ENCODE measurements around the gene TTC1.
A peak's percentile ranks its signal among the peaks of the same experiment; 100 is the strongest.
"Not testable (repeated sequence)": the region's sequence is repeated elsewhere in the genome, so short reads cannot be mapped to it uniquely, and the experiment has no call there.

TTC1 gene

GRCh38 chr5:160001457-160001856 is 7.5 kb upstream of the TTC1 start:
- Histone ChIP-seq H3K4me3 (ENCODE audit: low read length) (no peak overlapping the region), H3K4me1 (ENCODE audit: control insufficient read depth, insufficient read depth, low read length) (no peaks in the 10 kb centered on the region), H3K27me3 (ENCODE audit: control insufficient read depth, insufficient read depth, low read length) (no peaks in the 10 kb centered on the region), H3K9me3 (ENCODE audit: control insufficient read depth, insufficient read depth, low read length) (no peaks in the 10 kb centered on the region), H3K36me3 (ENCODE audit: control insufficient read depth, insufficient read depth, low read length) (no peaks in the 10 kb centered on the region), H3K27ac (ENCODE audit: low read length) (no peak overlapping the region)
- no peak for DNase-seq (ENCODE audit: low read depth, low spot score)
- no CpG with 5 or more reads among the region's 3 CpGs for WGBS (ENCODE audit: insufficient coverage, insufficient read length)

GRCh38 chr5:160007514-160007913 is 1.4 kb upstream of the TTC1 start:
- H3K27me3 ChIP-seq (ENCODE audit: control insufficient read depth, insufficient read depth, low read length) = no peaks in the 10 kb centered on the region
- H3K36me3 ChIP-seq (ENCODE audit: control insufficient read depth, insufficient read depth, low read length) = peaks cover 3% of the 10 kb centered on the region; the same call in 1 of the 2 replicates
- no peak for DNase-seq (ENCODE audit: low read depth, low spot score)
- no peaks in the 10 kb centered on the region for H3K9me3 ChIP-seq (ENCODE audit: control insufficient read depth, insufficient read depth, low read length)
- no peaks in the 10 kb centered on the region for H3K4me1 ChIP-seq (ENCODE audit: control insufficient read depth, insufficient read depth, low read length)
- H3K27ac ChIP-seq (ENCODE audit: low read length) = no peak overlapping the region
- H3K4me3 ChIP-seq (ENCODE audit: low read length) = no peak overlapping the region
- no CpG with 5 or more reads among the region's 3 CpGs for WGBS (ENCODE audit: insufficient coverage, insufficient read length)

GRCh38 chr5:160008529-160008876 is 436 bp upstream of the TTC1 start:
- H3K9me3 ChIP-seq (ENCODE audit: control insufficient read depth, insufficient read depth, low read length); DNase-seq (ENCODE audit: low read depth, low spot score); H3K36me3 ChIP-seq (ENCODE audit: control insufficient read depth, insufficient read depth, low read length); H3K27ac ChIP-seq (ENCODE audit: low read length); H3K4me1 ChIP-seq (ENCODE audit: control insufficient read depth, insufficient read depth, low read length); H3K4me3 ChIP-seq (ENCODE audit: low read length); H3K27me3 ChIP-seq (ENCODE audit: control insufficient read depth, insufficient read depth, low read length): not testable (repeated sequence)
- no CpG with 5 or more reads among the region's 14 CpGs for WGBS (ENCODE audit: insufficient coverage, insufficient read length)

- no CpG with 5 or more reads among the region's 11 CpGs for WGBS (ENCODE audit: insufficient coverage, insufficient read length)
- DNase-seq (ENCODE audit: low read depth, low spot score) = no peak
- Histone ChIP-seq H3K4me1 (ENCODE audit: control insufficient read depth, insufficient read depth, low read length) (no peaks in the 10 kb centered on the region), H3K4me3 (ENCODE audit: low read length) (peak overlapping the region; percentile 99; the same call in 1 of the 2 replicates), H3K27ac (ENCODE audit: low read length) (no peak overlapping the region), H3K9me3 (ENCODE audit: control insufficient read depth, insufficient read depth, low read length) (no peaks in the 10 kb centered on the region), H3K36me3 (ENCODE audit: control insufficient read depth, insufficient read depth, low read length) (peaks cover 3% of the 10 kb centered on the region; the same call in 1 of the 2 replicates), H3K27me3 (ENCODE audit: control insufficient read depth, insufficient read depth, low read length) (no peaks in the 10 kb centered on the region)
Measured at GRCh38 chr5:160009591-160009989, 651 bp downstream of the TTC1 start.

GRCh38 chr5:160011471-160011870 is 2.5 kb downstream of the TTC1 start:
- Histone ChIP-seq H3K36me3 (ENCODE audit: control insufficient read depth, insufficient read depth, low read length) (peaks cover 3% of the 10 kb centered on the region; the same call in 1 of the 2 replicates), H3K4me1 (ENCODE audit: control insufficient read depth, insufficient read depth, low read length) (no peaks in the 10 kb centered on the region), H3K4me3 (ENCODE audit: low read length) (no peak overlapping the region), H3K9me3 (ENCODE audit: control insufficient read depth, insufficient read depth, low read length) (no peaks in the 10 kb centered on the region), H3K27ac (ENCODE audit: low read length) (no peak overlapping the region), H3K27me3 (ENCODE audit: control insufficient read depth, insufficient read depth, low read length) (no peaks in the 10 kb centered on the region)
- DNase-seq (ENCODE audit: low read depth, low spot score) = no peak

GRCh38 chr5:160014197-160014596 is 5.3 kb downstream of the TTC1 start:
- not testable (repeated sequence) for H3K9me3 ChIP-seq (ENCODE audit: control insufficient read depth, insufficient read depth, low read length); H3K4me1 ChIP-seq (ENCODE audit: control insufficient read depth, insufficient read depth, low read length); H3K4me3 ChIP-seq (ENCODE audit: low read length); H3K27ac ChIP-seq (ENCODE audit: low read length); H3K27me3 ChIP-seq (ENCODE audit: control insufficient read depth, insufficient read depth, low read length); H3K36me3 ChIP-seq (ENCODE audit: control insufficient read depth, insufficient read depth, low read length); DNase-seq (ENCODE audit: low read depth, low spot score)
- no CpG with 5 or more reads among the region's 6 CpGs for WGBS (ENCODE audit: insufficient coverage, insufficient read length)

- no peak overlapping the region for H3K4me3 ChIP-seq (ENCODE audit: low read length)
- no peaks in the 10 kb centered on the region for H3K36me3 ChIP-seq (ENCODE audit: control insufficient read depth, insufficient read depth, low read length)
- WGBS (ENCODE audit: insufficient coverage, insufficient read length) = no CpG with 5 or more reads among the region's 2 CpGs
- H3K27me3 ChIP-seq (ENCODE audit: control insufficient read depth, insufficient read depth, low read length) = no peaks in the 10 kb centered on the region
- no peak overlapping the region for H3K27ac ChIP-seq (ENCODE audit: low read length)
- H3K9me3 ChIP-seq (ENCODE audit: control insufficient read depth, insufficient read depth, low read length) = no peaks in the 10 kb centered on the region; the same call in 1 of the 2 replicates
- no peak for DNase-seq (ENCODE audit: low read depth, low spot score)
- no peaks in the 10 kb centered on the region for H3K4me1 ChIP-seq (ENCODE audit: control insufficient read depth, insufficient read depth, low read length)
Measured at GRCh38 chr5:160018945-160019625, 10.1 kb downstream of the TTC1 start.

GRCh38 chr5:160020266-160020770 is 11.4 kb downstream of the TTC1 start:
- H3K4me1 ChIP-seq (ENCODE audit: control insufficient read depth, insufficient read depth, low read length) = no peaks in the 10 kb centered on the region
- no CpG with 5 or more reads among the region's 7 CpGs for WGBS (ENCODE audit: insufficient coverage, insufficient read length)
- no peaks in the 10 kb centered on the region for H3K27me3 ChIP-seq (ENCODE audit: control insufficient read depth, insufficient read depth, low read length)
- H3K36me3 ChIP-seq (ENCODE audit: control insufficient read depth, insufficient read depth, low read length) = no peaks in the 10 kb centered on the region
- no peak overlapping the region for H3K4me3 ChIP-seq (ENCODE audit: low read length)
- no peak for DNase-seq (ENCODE audit: low read depth, low spot score)
- no peak overlapping the region for H3K27ac ChIP-seq (ENCODE audit: low read length)
- no peaks in the 10 kb centered on the region; the same call in 1 of the 2 replicates for H3K9me3 ChIP-seq (ENCODE audit: control insufficient read depth, insufficient read depth, low read length)

- H3K4me3 ChIP-seq (ENCODE audit: low read length) = no peak overlapping the region
- WGBS (ENCODE audit: insufficient coverage, insufficient read length) = no CpG with 5 or more reads among the region's 4 CpGs
- no peaks in the 10 kb centered on the region for H3K4me1 ChIP-seq (ENCODE audit: control insufficient read depth, insufficient read depth, low read length)
- DNase-seq (ENCODE audit: low read depth, low spot score) = no peak
- H3K27ac ChIP-seq (ENCODE audit: low read length) = no peak overlapping the region
- H3K27me3 ChIP-seq (ENCODE audit: control insufficient read depth, insufficient read depth, low read length) = no peaks in the 10 kb centered on the region; the same call in 1 of the 2 replicates
- H3K36me3 ChIP-seq (ENCODE audit: control insufficient read depth, insufficient read depth, low read length) = no peaks in the 10 kb centered on the region
- no peaks in the 10 kb centered on the region; the same call in 1 of the 2 replicates for H3K9me3 ChIP-seq (ENCODE audit: control insufficient read depth, insufficient read depth, low read length)
Measured at GRCh38 chr5:160020964-160021363, 12.0 kb downstream of the TTC1 start.

GRCh38 chr5:160021831-160022446 is 13.0 kb downstream of the TTC1 start:
- Histone ChIP-seq H3K4me1 (ENCODE audit: control insufficient read depth, insufficient read depth, low read length) (no peaks in the 10 kb centered on the region), H3K9me3 (ENCODE audit: control insufficient read depth, insufficient read depth, low read length) (no peaks in the 10 kb centered on the region; the same call in 1 of the 2 replicates), H3K4me3 (ENCODE audit: low read length) (no peak overlapping the region), H3K27ac (ENCODE audit: low read length) (no peak overlapping the region), H3K27me3 (ENCODE audit: control insufficient read depth, insufficient read depth, low read length) (no peaks in the 10 kb centered on the region; the same call in 1 of the 2 replicates), H3K36me3 (ENCODE audit: control insufficient read depth, insufficient read depth, low read length) (no peaks in the 10 kb centered on the region)
- WGBS (ENCODE audit: insufficient coverage, insufficient read length) = no CpG with 5 or more reads among the region's 3 CpGs
- DNase-seq (ENCODE audit: low read depth, low spot score) = no peak

All from iPS DF 6.9 (cell line).